ENCODE results near the gene DNAJC27. TPM values are rescaled to one million over a fixed set of nuclear protein-coding genes. Genes with fewer than 3 reads are reported as not detected.

The DNAJC27 gene
- total and polyA plus RNA-seq, 9 of the 15 experiments (the other 6 are each of a cell fraction or from before 2014, with no cell fraction given): 0.53 to 5.9 (median 3.0) TPM

DNA sequence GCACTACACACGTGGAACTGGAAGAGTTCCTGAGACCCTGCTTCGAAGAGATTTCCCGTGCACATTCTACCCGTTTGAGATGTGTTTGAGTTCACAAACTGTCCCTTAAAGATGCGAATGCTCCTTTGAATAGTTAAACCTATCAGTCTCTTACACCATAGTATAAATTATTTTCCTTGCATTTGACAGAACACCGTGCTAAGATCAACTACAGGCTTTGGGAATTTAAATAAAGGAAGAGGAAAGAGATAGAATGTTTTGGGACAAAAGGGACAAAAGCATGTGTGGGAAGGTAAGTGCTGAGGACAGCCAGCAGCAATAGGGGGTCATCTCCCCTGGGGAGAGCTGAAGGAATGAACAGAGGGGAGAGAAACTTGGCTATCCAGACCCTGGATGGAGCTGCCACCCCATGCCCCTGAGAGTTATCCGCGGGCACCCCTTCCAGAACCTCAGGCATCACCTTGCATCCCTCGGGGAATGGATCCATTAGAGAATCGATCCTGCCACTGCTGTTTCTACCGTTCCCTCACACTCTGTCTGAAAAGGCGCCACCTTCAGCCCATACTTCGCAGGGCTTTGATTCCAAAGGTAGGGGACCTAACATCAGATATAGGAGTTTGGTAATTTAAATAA is 50.8 kb downstream of the DNAJC27 start:
- FAIRE-seq: peak; percentile 81
- Histone ChIP-seq H3K4me2 (ENCODE audit: insufficient read depth, low read length) (peak overlapping the region; percentile 84), H3K27me3 (ENCODE audit: control insufficient read depth in 2 of 2, insufficient read depth in 2 of 2, low read length in 2 of 2) (no peaks in the 10 kb centered on the region), H3K79me2 (ENCODE audit: control insufficient read depth, insufficient read depth, low read length) (peaks cover 31% of the 10 kb centered on the region), H3K36me3 (ENCODE audit: control insufficient read depth, insufficient read depth, low read length) (peaks cover 27% of the 10 kb centered on the region; the same call in 2 of the 3 replicates), H3K9me3 (replicated peaks; ENCODE audit: control insufficient read depth, insufficient read depth, low read depth, low read length) (no peaks in the 10 kb centered on the region), H3K9me1 (ENCODE audit: control insufficient read depth, insufficient read depth, low read length) (peaks cover 12% of the 10 kb centered on the region), H3K4me1 (replicated peaks in 1 of 2; ENCODE audit: control insufficient read depth in 2 of 2, insufficient read depth in 2 of 2, low read length in 2 of 2) (peaks cover 34 to 51% of the 10 kb centered on the region in 2 experiments; a peak in 4 of 5 replicates), H2AFZ (ENCODE audit: low read depth, low read length) (peak overlapping the region; percentile 77), H3K9ac (ENCODE audit: insufficient read depth in 1 of 2, low read depth in 2 of 2, low read length in 2 of 2) (peak overlapping the region; percentile 39 to 92), H3K27ac (ENCODE audit: extremely low read depth, low read depth, low read length) (peak overlapping the region; percentile 42), H3K4me3 (peak overlapping the region; percentile 68), H4K20me1 (replicated peaks; ENCODE audit: control insufficient read depth, insufficient read depth, low read length) (peaks cover 14% of the 10 kb centered on the region)
- intact Hi-C loops (cut with micrococcal nuclease): loop anchor here (2.0 to 5.0 kb wide), 2 partner anchors 51 to 66 kb away; partner anchors contain the start of gene DNAJC27
- under 1% methylated on average over 13 of the region's 13 CpGs for WGBS (ENCODE audit: insufficient coverage, low coverage, missing lambda C conversion rate)
- TSS peak; percentile 87 for BruUV-seq (replicated peaks)
- peak; percentile 69 for ATAC-seq
- ChIA-PET POLR2A (interaction anchor here (1.0 to 1.1 kb wide), 3 partner anchors 24 to 140 kb away, joined by 3 to 4 read pairs (median 3); no protein-coding TSS in a partner anchor), CTCF (ENCODE audit: low intra/inter-chr PET ratio) (no interaction called here)
- in situ Hi-C loops (cut with MboI): no loop called here
- DNase-seq (ENCODE audit: extremely low read depth in 1 of 4, low spot score in 3 of 4): peak in 3 of 4 experiments; percentile 44 to 58 (median 44)
- TF ChIP-seq, protein P1, sequence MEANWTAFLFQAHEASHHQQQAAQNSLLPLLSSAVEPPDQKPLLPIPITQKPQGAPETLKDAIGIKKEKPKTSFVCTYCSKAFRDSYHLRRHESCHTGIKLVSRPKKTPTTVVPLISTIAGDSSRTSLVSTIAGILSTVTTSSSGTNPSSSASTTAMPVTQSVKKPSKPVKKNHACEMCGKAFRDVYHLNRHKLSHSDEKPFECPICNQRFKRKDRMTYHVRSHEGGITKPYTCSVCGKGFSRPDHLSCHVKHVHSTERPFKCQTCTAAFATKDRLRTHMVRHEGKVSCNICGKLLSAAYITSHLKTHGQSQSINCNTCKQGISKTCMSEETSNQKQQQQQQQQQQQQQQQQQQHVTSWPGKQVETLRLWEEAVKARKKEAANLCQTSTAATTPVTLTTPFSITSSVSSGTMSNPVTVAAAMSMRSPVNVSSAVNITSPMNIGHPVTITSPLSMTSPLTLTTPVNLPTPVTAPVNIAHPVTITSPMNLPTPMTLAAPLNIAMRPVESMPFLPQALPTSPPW (CRISPR knock-in tag; IDR thresholded peaks at IDR 0.05): no peak
- TF ChIP-seq KLF10 (CRISPR knock-in tag; IDR thresholded peaks at IDR 0.05): no peak
- no peak for TF ChIP-seq POLR2H (tag; IDR thresholded peaks at IDR 0.05; ENCODE audit: low read depth)
- no peak for TF ChIP-seq TAF7 (tag; IDR thresholded peaks at IDR 0.05)
- no peak for TF ChIP-seq TRIM28 (IDR thresholded peaks at IDR 0.05)
- no peak for TF ChIP-seq ZFP36 (IDR thresholded peaks at IDR 0.05; ENCODE audit: low read depth, low read length, partially characterized antibody)
- TF ChIP-seq DLX4 (CRISPR knock-in tag; IDR thresholded peaks at IDR 0.05): no peak
- no peak for TF ChIP-seq GABPB2 (CRISPR knock-in tag; conservative IDR thresholded peaks at IDR 0.05)
- peak; percentile 15; the same call in 1 of the 2 replicates for TF ChIP-seq HES1 (IDR thresholded peaks at IDR 0.05; ENCODE audit: low read depth)
- TF ChIP-seq RAD21 (CRISPR knock-in tag; conservative IDR thresholded peaks at IDR 0.05 in 1 of 2, IDR thresholded peaks at IDR 0.05 in 1 of 2): 0 out of 4 replicates have a peak, but pooled peaks of 1 of the 2 experiments have one; percentile 13
- no peak for TF ChIP-seq SRSF9 (IDR thresholded peaks at IDR 0.05; ENCODE audit: borderline replicate concordance, low read depth, low read length)
- TF ChIP-seq BRF1 (IDR thresholded peaks at IDR 0.05; ENCODE audit: borderline replicate concordance, extremely low read depth, insufficient read length): no peak
- TF ChIP-seq ZKSCAN3 (CRISPR knock-in tag; IDR thresholded peaks at IDR 0.05): no peak
- TF ChIP-seq, protein P2, sequence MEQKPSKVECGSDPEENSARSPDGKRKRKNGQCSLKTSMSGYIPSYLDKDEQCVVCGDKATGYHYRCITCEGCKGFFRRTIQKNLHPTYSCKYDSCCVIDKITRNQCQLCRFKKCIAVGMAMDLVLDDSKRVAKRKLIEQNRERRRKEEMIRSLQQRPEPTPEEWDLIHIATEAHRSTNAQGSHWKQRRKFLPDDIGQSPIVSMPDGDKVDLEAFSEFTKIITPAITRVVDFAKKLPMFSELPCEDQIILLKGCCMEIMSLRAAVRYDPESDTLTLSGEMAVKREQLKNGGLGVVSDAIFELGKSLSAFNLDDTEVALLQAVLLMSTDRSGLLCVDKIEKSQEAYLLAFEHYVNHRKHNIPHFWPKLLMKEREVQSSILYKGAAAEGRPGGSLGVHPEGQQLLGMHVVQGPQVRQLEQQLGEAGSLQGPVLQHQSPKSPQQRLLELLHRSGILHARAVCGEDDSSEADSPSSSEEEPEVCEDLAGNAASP (IDR thresholded peaks at IDR 0.05): no peak
- no peak for TF ChIP-seq ZNF280A (IDR thresholded peaks at IDR 0.05; ENCODE audit: low read depth, partially characterized antibody)
- no peak for TF ChIP-seq FOXA1 (IDR thresholded peaks at IDR 0.05; ENCODE audit: borderline replicate concordance)
- TF ChIP-seq MXI1 (IDR thresholded peaks at IDR 0.05; ENCODE audit: low read depth, low read length): no peak

Data from K562 (cell line).